IMR-90 (cell line): ENCODE data around the gene MDM1. TPM values are rescaled to one million over a fixed set of nuclear protein-coding genes. Genes with fewer than 3 reads are reported as not detected.

Experiments used
- ATAC-seq: fragments of 200-7000 bp; cut with Tn5 transposase; 2 replicates; pipeline ENCODE4 v1.9.1; 2020; ENCODE audit warnings: low read depth, mild to moderate bottlenecking, moderate library complexity
- BruUV-seq: library from RNA; stranded (reverse); fragments of 400-500 nt; replicated peaks from 2 replicates; lab custom pipeline; 2021; lab: Mats Ljungman, UMichigan
- CTCF ChIA-PET: fragments of 300-600 bp; formaldehyde crosslinking; extraction: SDS; loops from one replicate; lab custom pipeline; 2021; ENCODE audit warnings: antibody characterized with exemption; lab: Yijun Ruan, JAX
- POLR2A ChIA-PET: fragments of 300-600 bp; sonication (Branson Sonifier 250); formaldehyde crosslinking; loops from one replicate; lab custom pipeline; 2022; ENCODE audit warnings: antibody characterized with exemption; ENCODE audit not compliant: unreplicated experiment; lab: Charles Lee
- DNase-seq: peaks from one replicate; pipeline ENCODE4 v3.0.0; 2013
- H2AFZ ChIP-seq: replicated peaks from 2 replicates; pipeline ENCODE3; 2013; ENCODE audit warnings: low read length, mild to moderate bottlenecking; ENCODE audit not compliant: poor library complexity
- H2AK5ac ChIP-seq: 2 replicates; pipeline ENCODE4 v1.6.1; 2013; ENCODE audit warnings: low read depth, low read length, inconsistent platforms
- H2AK9ac ChIP-seq: replicated peaks from 2 replicates; pipeline ENCODE3; 2013; ENCODE audit warnings: mild to moderate bottlenecking, low read depth, low read length, moderate library complexity; ENCODE audit not compliant: poor library complexity
- H2BK120ac ChIP-seq: 2 replicates; pipeline ENCODE4 v1.6.1; 2013; ENCODE audit warnings: low read depth, low read length, inconsistent platforms
- H2BK15ac ChIP-seq: 3 replicates; pipeline ENCODE4 v1.6.1; 2013; ENCODE audit warnings: low read depth, low read length, inconsistent platforms
- H2BK20ac ChIP-seq: 2 replicates; pipeline ENCODE4 v1.6.1; 2013; ENCODE audit warnings: low read depth, mild to moderate bottlenecking, inconsistent platforms, low read length, moderate library complexity
- H2BK5ac ChIP-seq: 2 replicates; pipeline ENCODE4 v1.6.1; 2013; ENCODE audit warnings: mild to moderate bottlenecking, low read depth, low read length, inconsistent platforms; ENCODE audit not compliant: poor library complexity, severe bottlenecking
- H3K14ac ChIP-seq: replicated peaks from 2 replicates; pipeline ENCODE4 v1.6.1; 2013; ENCODE audit warnings: low read depth, low read length, inconsistent platforms
- H3K18ac ChIP-seq: 2 replicates; pipeline ENCODE4 v1.6.1; 2013; ENCODE audit warnings: low read depth, low read length, control low read depth
- H3K23ac ChIP-seq: 2 replicates; pipeline ENCODE4 v1.6.1; 2013; ENCODE audit warnings: low read depth, low read length, inconsistent platforms
- H3K27ac ChIP-seq: 2 replicates; pipeline ENCODE4 v1.5.1; 2013; ENCODE audit warnings: mild to moderate bottlenecking, control low read depth, low read length; ENCODE audit not compliant: insufficient read depth
- H3K27me3 ChIP-seq: 2 replicates; pipeline ENCODE4 v1.6.1; 2013; ENCODE audit warnings: low read length; ENCODE audit not compliant: control insufficient read depth, insufficient read depth
- H3K36me3 ChIP-seq: 2 replicates; pipeline ENCODE4 v1.6.1; 2013; ENCODE audit warnings: low read length, mixed read lengths; ENCODE audit not compliant: control insufficient read depth, insufficient read depth
- H3K4ac ChIP-seq: 2 replicates; pipeline ENCODE4 v1.6.1; 2013; ENCODE audit warnings: low read depth, low read length, inconsistent platforms
- H3K4me1 ChIP-seq: 2 replicates; pipeline ENCODE4 v1.6.1; 2013; ENCODE audit warnings: low read length, mixed read lengths; ENCODE audit not compliant: control insufficient read depth, insufficient read depth
- H3K4me2 ChIP-seq: 2 replicates; pipeline ENCODE4 v1.6.1; 2013; ENCODE audit warnings: low read depth, mild to moderate bottlenecking, control low read depth, low read length, moderate library complexity
- H3K4me3 ChIP-seq: 2 replicates; pipeline ENCODE4 v1.5.1; 2013; ENCODE audit warnings: low read depth, mild to moderate bottlenecking, control low read depth, low read length, moderate library complexity; ENCODE audit not compliant: insufficient read depth
- H3K56ac ChIP-seq: 2 replicates; pipeline ENCODE4 v1.6.1; 2013; ENCODE audit warnings: low read length, inconsistent platforms; ENCODE audit not compliant: insufficient read depth; ENCODE audit errors: extremely low read depth
- H3K79me1 ChIP-seq, 2 experiments: 2 replicates each; pipeline ENCODE4 v1.6.1; 2013; ENCODE audit warnings: low read length in 2 of 2, inconsistent platforms in 1 of 2, low read depth in 1 of 2
- H3K9ac ChIP-seq: 2 replicates; pipeline ENCODE4 v1.6.1; 2013; ENCODE audit warnings: low read depth, low read length, control low read depth
- H3K9me1 ChIP-seq: 2 replicates; pipeline ENCODE4 v1.6.1; 2013; ENCODE audit warnings: low read length, inconsistent platforms; ENCODE audit not compliant: insufficient read depth
- H3K9me3 ChIP-seq: 2 replicates; pipeline ENCODE4 v1.6.1; 2013; ENCODE audit warnings: low read length; ENCODE audit not compliant: control insufficient read depth, insufficient read depth
- H4K20me1 ChIP-seq: 2 replicates; pipeline ENCODE4 v1.6.1; 2013; ENCODE audit warnings: low read length, inconsistent platforms; ENCODE audit not compliant: insufficient read depth
- H4K5ac ChIP-seq: 2 replicates; pipeline ENCODE4 v1.6.1; 2013; ENCODE audit warnings: mild to moderate bottlenecking, low read depth, low read length, control low read depth
- H4K8ac ChIP-seq, 2 experiments: 2 replicates each; pipeline ENCODE4 v1.6.1; 2013; ENCODE audit warnings: low read depth in 2 of 2, low read length in 2 of 2, control low read depth in 1 of 2, inconsistent platforms in 1 of 2
- H4K91ac ChIP-seq: 2 replicates; pipeline ENCODE4 v1.6.1; 2013; ENCODE audit warnings: low read depth, low read length, inconsistent platforms; ENCODE audit not compliant: insufficient read depth
- BHLHE40 ChIP-seq: fragments of 150-350 bp; IDR thresholded peaks from 2 replicates; pipeline ENCODE4 v1.6.1; 2016; ENCODE audit warnings: mild to moderate bottlenecking, low read depth, low read length
- CEBPB ChIP-seq: IDR thresholded peaks from 2 replicates; pipeline ENCODE4 v1.6.1; 2012; ENCODE audit warnings: low read depth, low read length, improper control_type of control experiment
- CHD1 ChIP-seq: IDR thresholded peaks from 2 replicates; pipeline ENCODE4 v1.6.1; 2012; ENCODE audit warnings: low read depth, low read length, improper control_type of control experiment
- MAZ ChIP-seq: IDR thresholded peaks from 2 replicates; pipeline ENCODE4 v1.6.1; 2012; ENCODE audit warnings: low read depth, mild to moderate bottlenecking, low read length, improper control_type of control experiment, moderate library complexity, borderline replicate concordance
- MXI1 ChIP-seq: IDR thresholded peaks from 2 replicates; pipeline ENCODE4 v1.6.1; 2012; ENCODE audit warnings: low read depth, mild to moderate bottlenecking, low read length, moderate library complexity, borderline replicate concordance
- NFE2L2 ChIP-seq: fragments of 150-350 bp; IDR thresholded peaks from 2 replicates; pipeline ENCODE4 v1.6.1; 2016; ENCODE audit warnings: low read depth, mild to moderate bottlenecking, low read length
- POLR2A ChIP-seq: IDR thresholded peaks from 2 replicates; pipeline ENCODE4 v1.6.1; 2012; ENCODE audit warnings: mild to moderate bottlenecking, low read depth, low read length
- RAD21 ChIP-seq: IDR thresholded peaks from 2 replicates; pipeline ENCODE4 v1.6.1; 2012; ENCODE audit warnings: low read length, improper control_type of control experiment
- RCOR1 ChIP-seq: IDR thresholded peaks from 2 replicates; pipeline ENCODE4 v1.6.1; 2012; ENCODE audit warnings: mild to moderate bottlenecking, low read length, improper control_type of control experiment; ENCODE audit not compliant: insufficient replicate concordance
- SMC3 ChIP-seq: fragments of 150-350 bp; IDR thresholded peaks from 2 replicates; pipeline ENCODE4 v1.6.1; 2016; ENCODE audit warnings: low read depth, mild to moderate bottlenecking, antibody characterized with exemption, low read length, moderate library complexity
- USF2 ChIP-seq: fragments of 150-350 bp; IDR thresholded peaks from 2 replicates; pipeline ENCODE4 v1.6.1; 2017; ENCODE audit warnings: mild to moderate bottlenecking, antibody characterized with exemption, low read length, low read depth
- WGBS, 2 experiments: methylation state at CpG; one replicate each; pipeline versions ENCODE4 v1.1.5 to v1.1.7; 2013; ENCODE audit warnings: missing lambda C conversion rate in 2 of 2; ENCODE audit not compliant: insufficient read length in 1 of 2; ENCODE audit errors: extremely low coverage in 2 of 2; 5-methylcytosine and 5-hydroxymethylcytosine counted together
- dilution Hi-C: fragments of 300-500 bp; cut with HindIII; formaldehyde crosslinking; loops from one replicate; pipeline ENCODE4 v1.14.3; 2018; ENCODE audit warnings: low sequenced_read_pairs; ENCODE audit not compliant: unreplicated experiment
- in situ Hi-C: fragments of 300-500 bp; cut with MboI; formaldehyde crosslinking; loops from 3 replicates; pipeline ENCODE4 v1.14.3; 2019; ENCODE audit warnings: low sequenced_read_pairs, inconsistent platforms, mixed read lengths
- intact Hi-C: fragments of 100-400 bp; cut with micrococcal nuclease; formaldehyde crosslinking; loops from 2 replicates; pipeline ENCODE4 v1.10.0; 2022
- polyA plus RNA-seq, 3 experiments: library from polyadenylated mRNA; depleted of rRNA; stranded (reverse); fragments of >200 nt; gene quantifications; 2 replicates each; pipeline ENCODE4 v1.2.3, GENCODE V29; 2012; ENCODE audit warnings: low replicate concordance in 1 of 3
- total RNA-seq: library from RNA; depleted of rRNA; stranded (reverse); fragments of >200 nt; gene quantifications from 2 replicates; pipeline ENCODE4 v1.2.3, GENCODE V29; 2012

The MDM1 gene
- total and polyA plus RNA-seq, 2 of the 4 experiments (the other 2 are of a cell fraction): 5.6 to 5.7 TPM

- Histone ChIP-seq H4K91ac (no peak overlapping the region), H3K4ac (no peak overlapping the region), H4K8ac (no peak overlapping the region), H2BK120ac (no peak overlapping the region), H3K27me3 (peaks cover 27% of the 10 kb centered on the region), H3K23ac (no peak overlapping the region), H2BK5ac (no peak overlapping the region), H3K27ac (no peak overlapping the region), H2BK15ac (no peak overlapping the region), H3K4me2 (no peak overlapping the region), H3K36me3 (no peaks in the 10 kb centered on the region), H3K9me3 (no peaks in the 10 kb centered on the region), H3K4me3 (no peak overlapping the region), H2AK5ac (no peak overlapping the region), H3K4me1 (peaks cover 8% of the 10 kb centered on the region), H2AK9ac (no peak overlapping the region), H3K56ac (no peak overlapping the region), H3K14ac (no peak overlapping the region), H3K9me1 (no peaks in the 10 kb centered on the region), H4K20me1 (no peaks in the 10 kb centered on the region), H3K18ac (no peak overlapping the region), H2AFZ (no peak overlapping the region), H3K79me1 (no peaks in the 10 kb centered on the region), H2BK20ac (no peak overlapping the region), H4K5ac (no peak overlapping the region), H3K9ac (no peak overlapping the region)
- WGBS, 2 experiments: 83% methylated on average over 1 of the region's 3 CpGs; no CpG with 5 or more reads in 1 of the 2 experiments
- intact Hi-C loops (no loop called here), dilution Hi-C loops (no loop called here), in situ Hi-C loops (no loop called here)
- ATAC-seq (no peak), DNase-seq (no peak)
- POLR2A ChIA-PET: no interaction called here
- BruUV-seq: no TSS peak
- TF ChIP-seq USF2 (no peak), CHD1 (no peak), BHLHE40 (no peak), MXI1 (no peak), NFE2L2 (no peak), SMC3 (no peak), MAZ (no peak), RCOR1 (no peak), CEBPB (no peak), RAD21 (no peak), POLR2A (no peak)
- CTCF ChIA-PET: no interaction called here
Measured at GRCh38 chr12:68345763-68346162, 13.6 kb upstream of the MDM1 start.
